DND-41 (cell line): Measurements from ENCODE around the gene UBAC1.

ENCODE experiments used
- EZH2 ChIP-seq: IDR thresholded peaks from 3 replicates; pipeline ENCODE4 v1.6.1; 2012; ENCODE audit warnings: borderline replicate concordance, low read depth, mild to moderate bottlenecking, moderate library complexity, low read length, inconsistent platforms; ENCODE audit not compliant: severe bottlenecking
- TF ChIP-seq, protein P1 (sequence below): IDR thresholded peaks from 2 replicates; pipeline ENCODE4 v1.5.1; 2012; ENCODE audit warnings: borderline replicate concordance, low read length, moderate library complexity, mild to moderate bottlenecking; ENCODE audit not compliant: poor library complexity, severe bottlenecking; ENCODE audit errors: extremely low read depth

DNA sequence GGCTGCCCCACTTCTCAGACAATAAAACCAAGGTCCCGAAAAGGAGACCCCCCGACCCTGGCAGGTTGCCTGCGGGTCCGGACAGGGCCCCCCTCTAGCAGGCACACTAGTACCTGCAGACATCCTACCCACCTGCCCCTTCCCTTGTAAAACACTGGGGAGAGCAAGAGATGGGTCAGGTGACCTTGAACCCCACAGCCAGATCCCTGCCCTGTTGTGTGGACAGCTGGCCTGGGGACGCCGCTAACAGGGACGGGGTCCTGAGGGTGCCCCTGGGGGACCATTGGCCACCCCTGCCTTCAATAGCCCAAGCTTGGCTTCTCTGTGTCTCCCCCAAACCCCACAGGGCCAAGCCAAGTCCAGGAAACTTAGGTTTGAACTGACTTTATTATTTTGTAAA, 45.0 kb upstream of the UBAC1 start:
- TF ChIP-seq, protein P1, sequence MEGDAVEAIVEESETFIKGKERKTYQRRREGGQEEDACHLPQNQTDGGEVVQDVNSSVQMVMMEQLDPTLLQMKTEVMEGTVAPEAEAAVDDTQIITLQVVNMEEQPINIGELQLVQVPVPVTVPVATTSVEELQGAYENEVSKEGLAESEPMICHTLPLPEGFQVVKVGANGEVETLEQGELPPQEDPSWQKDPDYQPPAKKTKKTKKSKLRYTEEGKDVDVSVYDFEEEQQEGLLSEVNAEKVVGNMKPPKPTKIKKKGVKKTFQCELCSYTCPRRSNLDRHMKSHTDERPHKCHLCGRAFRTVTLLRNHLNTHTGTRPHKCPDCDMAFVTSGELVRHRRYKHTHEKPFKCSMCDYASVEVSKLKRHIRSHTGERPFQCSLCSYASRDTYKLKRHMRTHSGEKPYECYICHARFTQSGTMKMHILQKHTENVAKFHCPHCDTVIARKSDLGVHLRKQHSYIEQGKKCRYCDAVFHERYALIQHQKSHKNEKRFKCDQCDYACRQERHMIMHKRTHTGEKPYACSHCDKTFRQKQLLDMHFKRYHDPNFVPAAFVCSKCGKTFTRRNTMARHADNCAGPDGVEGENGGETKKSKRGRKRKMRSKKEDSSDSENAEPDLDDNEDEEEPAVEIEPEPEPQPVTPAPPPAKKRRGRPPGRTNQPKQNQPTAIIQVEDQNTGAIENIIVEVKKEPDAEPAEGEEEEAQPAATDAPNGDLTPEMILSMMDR: no peak
- no peak for TF ChIP-seq EZH2
